ENCODE measurements around the gene INTS3. TPM values are rescaled to one million over a fixed set of nuclear protein-coding genes. Genes with fewer than 3 reads are reported as not detected.

The INTS3 gene
- total and polyA plus RNA-seq, 9 of the 15 experiments (the other 6 are each of a cell fraction or from before 2014, with no cell fraction given) = 6.3 to 24.1 (median 14.3) TPM

DNA sequence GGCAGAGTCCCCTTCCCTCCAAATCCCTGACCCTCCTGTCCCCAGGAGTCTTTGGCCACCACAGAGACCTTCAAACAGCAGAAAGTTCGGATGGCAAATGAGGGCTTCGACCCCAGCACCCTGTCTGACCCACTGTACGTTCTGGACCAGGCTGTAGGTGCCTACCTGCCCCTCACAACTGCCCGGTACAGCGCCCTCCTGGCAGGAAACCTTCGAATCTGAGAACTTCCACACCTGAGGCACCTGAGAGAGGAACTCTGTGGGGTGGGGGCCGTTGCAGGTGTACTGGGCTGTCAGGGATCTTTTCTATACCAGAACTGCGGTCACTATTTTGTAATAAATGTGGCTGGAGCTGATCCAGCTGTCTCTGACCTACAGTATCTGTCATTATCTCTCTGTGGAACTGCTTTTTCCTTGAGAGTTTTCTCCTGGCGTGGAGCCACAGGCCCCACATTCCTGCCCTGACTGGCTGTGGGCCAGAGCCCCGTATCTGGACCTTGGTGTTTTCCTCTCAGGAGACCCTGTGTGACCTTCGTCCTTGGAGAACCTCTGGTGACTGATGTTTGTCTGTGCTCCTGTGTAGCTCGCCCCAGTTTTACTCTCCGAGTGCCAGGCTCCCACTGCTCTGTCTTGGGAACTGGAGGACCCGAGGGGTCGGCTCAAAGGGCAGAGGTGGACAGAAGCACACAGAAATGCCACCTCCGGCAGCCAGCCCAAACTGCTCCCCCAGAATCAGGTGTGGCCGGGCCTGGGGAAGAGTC is 52.1 kb downstream of the INTS3 start:
- 27% methylated on average over 14 of the region's 17 CpGs for WGBS (ENCODE audit: insufficient coverage, low coverage, missing lambda C conversion rate)

More for the DNA sequence above, 52.1 kb downstream of the INTS3 start:
- no peak for ATAC-seq
- intact Hi-C loops (cut with micrococcal nuclease) = loop anchor here (5.0 to 10.0 kb wide), 2 partner anchors 207 to 265 kb away; partner anchors contain the start of gene RAB13
- H3K4me1 ChIP-seq (replicated peaks in 1 of 2; ENCODE audit: control insufficient read depth in 2 of 2, insufficient read depth in 2 of 2, low read length in 2 of 2) = peaks cover 14 to 58% of the 10 kb centered on the region in 2 experiments
- peak in 1 of 4 experiments; percentile 54 for DNase-seq (ENCODE audit: extremely low read depth in 1 of 4, low spot score in 3 of 4)
- no peak overlapping the region for H3K4me3 ChIP-seq
- peak; percentile 61 for FAIRE-seq
- peak overlapping the region in 1 of 2 experiments; percentile 49; a peak in 2 of 4 replicates for H3K9ac ChIP-seq (ENCODE audit: insufficient read depth in 1 of 2, low read depth in 2 of 2, low read length in 2 of 2)
- ChIA-PET POLR2A (interaction anchor here (0.8 to 1.3 kb wide), 3 partner anchors 10 to 25 kb away, joined by 3 to 6 read pairs (median 3); no protein-coding TSS in a partner anchor), CTCF (ENCODE audit: low intra/inter-chr PET ratio) (no interaction called here)
- H3K79me2 ChIP-seq (ENCODE audit: control insufficient read depth, insufficient read depth, low read length) = no peaks in the 10 kb centered on the region
- TF ChIP-seq ESRRA (IDR thresholded peaks at IDR 0.05; ENCODE audit: borderline replicate concordance, low read depth) (peak; percentile 76; the same call in 1 of the 2 replicates), NFIC (IDR thresholded peaks at IDR 0.05) (peak; percentile 76), TEAD2 (tag; IDR thresholded peaks at IDR 0.05) (peak; percentile 69), NCOR1 (IDR thresholded peaks at IDR 0.05) (0 out of 2 replicates have a peak, but pooled peaks have one; percentile 7), NR2C2 (CRISPR knock-in tag; IDR thresholded peaks at IDR 0.05) (no peak), NR2C2 (tag; IDR thresholded peaks at IDR 0.05) (peak; percentile 31; the same call in 1 of the 2 replicates), ZNF699 (CRISPR knock-in tag; IDR thresholded peaks at IDR 0.05; ENCODE audit: insufficient replicate concordance) (no peak), TAF1 (IDR thresholded peaks at IDR 0.05; ENCODE audit: control insufficient read depth, extremely low read depth, insufficient read depth, low read length, severe bottlenecking) (no peak), CBFA2T3 (IDR thresholded peaks at IDR 0.05) (0 out of 2 replicates have a peak, but pooled peaks have one; percentile 13), PTTG1 (tag; IDR thresholded peaks at IDR 0.05; ENCODE audit: low read depth) (no peak)
- TF ChIP-seq, protein P1, sequence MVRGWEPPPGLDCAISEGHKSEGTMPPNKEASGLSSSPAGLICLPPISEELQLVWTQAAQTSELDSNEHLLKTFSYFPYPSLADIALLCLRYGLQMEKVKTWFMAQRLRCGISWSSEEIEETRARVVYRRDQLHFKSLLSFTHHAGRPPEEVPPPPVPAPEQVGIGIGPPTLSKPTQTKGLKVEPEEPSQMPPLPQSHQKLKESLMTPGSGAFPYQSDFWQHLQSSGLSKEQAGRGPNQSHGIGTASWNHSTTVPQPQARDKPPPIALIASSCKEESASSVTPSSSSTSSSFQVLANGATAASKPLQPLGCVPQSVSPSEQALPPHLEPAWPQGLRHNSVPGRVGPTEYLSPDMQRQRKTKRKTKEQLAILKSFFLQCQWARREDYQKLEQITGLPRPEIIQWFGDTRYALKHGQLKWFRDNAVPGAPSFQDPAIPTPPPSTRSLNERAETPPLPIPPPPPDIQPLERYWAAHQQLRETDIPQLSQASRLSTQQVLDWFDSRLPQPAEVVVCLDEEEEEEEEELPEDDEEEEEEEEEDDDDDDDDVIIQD (CRISPR knock-in tag; IDR thresholded peaks at IDR 0.05) = no peak
- TF ChIP-seq, protein P2, sequence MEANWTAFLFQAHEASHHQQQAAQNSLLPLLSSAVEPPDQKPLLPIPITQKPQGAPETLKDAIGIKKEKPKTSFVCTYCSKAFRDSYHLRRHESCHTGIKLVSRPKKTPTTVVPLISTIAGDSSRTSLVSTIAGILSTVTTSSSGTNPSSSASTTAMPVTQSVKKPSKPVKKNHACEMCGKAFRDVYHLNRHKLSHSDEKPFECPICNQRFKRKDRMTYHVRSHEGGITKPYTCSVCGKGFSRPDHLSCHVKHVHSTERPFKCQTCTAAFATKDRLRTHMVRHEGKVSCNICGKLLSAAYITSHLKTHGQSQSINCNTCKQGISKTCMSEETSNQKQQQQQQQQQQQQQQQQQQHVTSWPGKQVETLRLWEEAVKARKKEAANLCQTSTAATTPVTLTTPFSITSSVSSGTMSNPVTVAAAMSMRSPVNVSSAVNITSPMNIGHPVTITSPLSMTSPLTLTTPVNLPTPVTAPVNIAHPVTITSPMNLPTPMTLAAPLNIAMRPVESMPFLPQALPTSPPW (CRISPR knock-in tag; IDR thresholded peaks at IDR 0.05) = 0 out of 2 replicates have a peak, but pooled peaks have one; percentile 4
- TF ChIP-seq, protein P3, sequence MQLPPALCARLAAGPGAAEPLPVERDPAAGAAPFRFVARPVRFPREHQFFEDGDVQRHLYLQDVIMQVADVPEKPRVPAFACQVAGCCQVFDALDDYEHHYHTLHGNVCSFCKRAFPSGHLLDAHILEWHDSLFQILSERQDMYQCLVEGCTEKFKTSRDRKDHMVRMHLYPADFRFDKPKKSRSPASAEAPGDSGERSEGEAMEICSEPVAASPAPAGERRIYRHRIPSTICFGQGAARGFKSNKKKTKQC (CRISPR knock-in tag; IDR thresholded peaks at IDR 0.05) = no peak
- no peaks in the 10 kb centered on the region for H3K27me3 ChIP-seq (ENCODE audit: control insufficient read depth in 2 of 2, insufficient read depth in 2 of 2, low read length in 2 of 2)
- no TSS peak for BruUV-seq (replicated peaks)
- H2AFZ ChIP-seq (ENCODE audit: low read depth, low read length) = no peak overlapping the region
- H3K36me3 ChIP-seq (ENCODE audit: control insufficient read depth, insufficient read depth, low read length) = no peaks in the 10 kb centered on the region
- in situ Hi-C loops (cut with MboI) = loop anchor here (5.0 kb wide), 1 partner anchor 108 kb away; the partner anchor contains the start of gene ILF2
- no peak overlapping the region for H3K27ac ChIP-seq (ENCODE audit: extremely low read depth, low read depth, low read length)
- no peaks in the 10 kb centered on the region for H4K20me1 ChIP-seq (replicated peaks; ENCODE audit: control insufficient read depth, insufficient read depth, low read length)
- no peaks in the 10 kb centered on the region for H3K9me3 ChIP-seq (replicated peaks; ENCODE audit: control insufficient read depth, insufficient read depth, low read depth, low read length)
- no peaks in the 10 kb centered on the region for H3K9me1 ChIP-seq (ENCODE audit: control insufficient read depth, insufficient read depth, low read length)
- no peak overlapping the region for H3K4me2 ChIP-seq (ENCODE audit: insufficient read depth, low read length)

All from K562 (cell line).